ENCODE data around the gene SLC8A2.
"Not testable (repeated sequence)": the region's sequence is repeated elsewhere in the genome, so short reads cannot be mapped to it uniquely, and the experiment has no call there.

The SLC8A2 gene

DNA sequence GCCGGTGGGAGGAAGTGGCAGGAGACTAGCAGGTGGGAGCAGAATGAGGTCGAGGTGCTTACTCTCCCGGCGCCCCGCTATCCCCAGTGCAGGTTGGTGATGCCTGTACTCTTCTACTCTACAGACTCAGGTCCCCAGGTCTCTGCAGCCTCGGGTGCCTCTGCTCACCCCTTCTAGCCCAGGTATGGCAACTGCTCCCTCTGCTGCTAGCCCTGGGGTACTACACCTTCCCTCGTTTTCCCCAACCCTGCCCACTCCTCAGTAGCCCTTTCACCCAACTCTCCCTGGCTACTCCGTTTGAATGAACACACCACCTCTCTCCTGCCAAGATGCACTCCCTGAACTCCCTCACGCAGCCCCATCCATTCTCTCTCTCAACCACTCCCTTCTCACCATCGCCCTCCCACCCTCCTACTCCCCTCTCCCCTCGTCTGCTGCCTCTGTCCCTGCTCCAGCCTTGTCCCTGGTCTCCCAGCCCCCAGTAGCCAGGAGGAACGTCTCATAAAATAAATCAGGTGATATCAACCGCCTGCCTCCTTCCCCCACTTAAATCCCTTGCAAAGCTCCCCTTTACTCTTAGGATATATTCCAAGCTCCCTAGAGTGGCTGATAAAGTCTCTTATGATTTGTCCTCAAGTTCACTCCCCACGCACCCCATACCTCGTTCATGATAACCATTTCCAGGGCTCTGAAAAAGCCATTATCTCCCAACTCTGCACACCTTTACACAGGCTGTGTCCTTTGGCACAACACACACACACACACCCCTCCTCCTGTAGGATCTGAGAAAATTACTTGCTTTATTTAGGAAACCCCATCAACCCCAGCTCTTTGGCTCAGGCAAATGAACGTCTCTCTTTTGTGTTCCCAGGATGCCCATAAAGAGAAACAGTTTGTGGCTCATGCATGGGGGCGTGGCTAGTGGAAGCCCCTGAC, 44.2 kb downstream of the SLC8A2 start:
- DNase-seq, result peak; percentile 60

DNA sequence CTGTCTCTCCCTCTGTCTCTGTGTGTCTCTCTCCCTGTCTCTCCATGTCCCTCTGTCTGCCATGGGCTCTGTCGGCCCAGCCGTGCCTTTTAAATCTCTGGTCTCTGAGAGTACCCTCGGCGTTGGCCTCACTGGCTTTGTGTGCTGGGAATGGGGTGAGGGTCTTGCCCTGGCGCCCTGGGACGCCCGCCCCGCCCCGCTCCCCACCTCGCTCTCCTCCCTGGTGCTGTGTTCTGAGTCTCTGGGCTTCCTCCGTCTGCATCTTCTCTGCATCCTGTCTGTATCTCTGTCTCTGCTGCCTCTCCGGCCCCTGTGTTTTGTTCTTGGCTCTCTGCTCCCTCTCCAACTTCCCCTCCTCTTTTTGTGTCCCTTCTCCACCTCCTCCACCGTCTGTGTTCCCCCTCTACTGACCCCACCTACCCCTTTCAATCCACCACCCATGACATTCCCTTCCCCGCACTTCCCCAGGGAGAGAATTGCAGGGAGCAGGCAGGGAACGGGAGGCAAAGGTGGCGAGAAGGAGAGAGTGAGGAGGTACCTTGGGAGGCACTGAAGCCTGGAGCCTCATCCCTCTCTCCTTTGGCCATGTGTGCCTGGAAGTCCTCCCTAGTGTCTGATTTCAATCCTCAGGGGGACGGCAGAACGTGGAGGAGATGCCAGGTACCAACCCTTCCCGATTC, 48.4 kb downstream of the SLC8A2 start:
- no peak for DNase-seq

DNA sequence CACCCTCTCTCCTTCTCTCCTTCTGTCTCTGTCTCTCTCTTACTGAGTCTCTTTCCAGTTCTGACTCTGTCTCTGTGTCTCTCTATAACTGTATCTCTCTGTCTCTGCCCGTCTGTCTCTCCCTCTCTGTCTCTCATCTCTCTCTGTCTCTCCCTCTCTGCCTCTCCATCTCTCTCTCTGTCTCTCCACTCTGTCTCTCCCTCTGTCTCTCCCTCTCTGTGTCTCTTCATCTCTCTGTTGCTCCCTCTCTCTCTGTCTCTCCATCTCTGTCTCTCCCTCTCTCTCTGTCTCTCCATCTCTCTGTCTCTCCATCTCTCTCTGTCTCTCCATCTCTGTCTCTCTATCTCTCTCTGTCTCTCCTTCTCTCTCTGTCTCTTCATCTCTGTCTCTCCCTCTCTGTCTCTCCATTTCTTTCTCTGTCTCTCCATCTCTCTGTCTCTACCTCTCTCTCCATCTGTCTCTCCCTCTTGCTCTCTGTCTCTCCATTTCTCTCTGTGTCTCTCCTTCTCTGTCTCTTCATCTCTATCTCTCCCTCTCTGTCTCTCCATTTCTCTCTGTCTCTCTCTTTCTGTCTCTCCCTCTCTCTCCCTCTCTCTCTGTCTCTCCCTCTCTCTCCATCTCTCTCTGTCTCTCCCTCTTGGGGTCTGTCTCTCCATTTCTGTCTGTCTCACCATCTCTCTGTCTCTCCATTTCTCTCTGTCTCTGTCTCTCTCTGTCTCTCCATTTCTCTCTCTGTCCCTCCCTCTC, 49.1 kb downstream of the SLC8A2 start:
- DNase-seq, result no peak

DNA sequence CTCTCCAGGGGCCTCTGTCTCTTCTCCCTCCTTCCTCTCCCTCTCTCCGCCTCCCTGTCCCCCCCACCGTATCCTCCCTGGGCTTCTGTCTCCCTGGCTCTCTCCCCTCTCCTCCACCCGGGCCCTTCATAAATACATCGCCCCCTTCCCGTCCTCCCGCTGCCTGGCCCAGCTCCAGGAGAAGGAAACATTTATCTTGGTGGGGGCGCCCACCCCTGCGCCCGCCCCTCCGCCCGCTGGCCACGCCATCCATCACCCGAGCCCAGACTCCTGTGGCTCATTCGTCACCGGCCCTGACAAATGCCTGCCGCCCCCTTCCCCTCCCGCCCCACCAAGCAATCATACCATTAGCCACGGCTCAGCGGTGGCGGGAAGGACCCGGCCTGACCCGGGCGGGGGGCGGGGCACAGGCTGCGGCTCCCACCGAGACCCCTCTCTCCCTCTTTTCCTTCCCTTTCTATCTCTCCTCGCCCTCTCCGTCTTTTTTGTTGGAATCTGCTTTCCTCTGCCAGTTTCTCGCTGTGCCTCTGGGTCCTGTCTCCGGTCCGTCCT, 49.8 kb downstream of the SLC8A2 start:
- DNase-seq, result no peak

DNA sequence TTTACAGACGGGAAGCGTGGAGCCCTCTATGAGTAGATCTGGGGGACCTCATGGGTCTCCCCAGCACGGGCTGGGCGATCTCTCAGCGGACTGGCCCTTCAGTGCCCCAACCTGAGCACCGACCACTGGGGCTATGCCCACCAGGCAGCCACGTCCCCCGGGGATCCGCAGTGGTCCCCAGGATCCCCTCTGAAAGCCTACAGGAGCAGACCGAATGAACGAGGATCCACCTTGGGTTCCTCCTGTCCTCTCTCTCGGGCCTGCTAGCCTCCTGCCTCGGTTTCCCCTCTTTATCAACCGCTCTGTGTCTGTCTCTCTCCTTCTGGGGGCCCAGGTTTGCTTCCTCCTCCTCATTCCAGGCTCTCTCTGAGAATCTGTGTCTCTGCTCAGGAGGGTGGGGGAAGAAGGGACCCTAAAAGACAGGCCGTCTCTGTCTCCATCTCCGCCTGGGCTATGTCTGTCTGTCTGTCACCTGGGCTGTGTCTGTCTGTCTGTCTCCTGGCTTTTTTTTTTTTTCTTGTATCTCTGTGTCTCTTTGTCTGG, 50.4 kb downstream of the SLC8A2 start:
- no peak for DNase-seq

DNA sequence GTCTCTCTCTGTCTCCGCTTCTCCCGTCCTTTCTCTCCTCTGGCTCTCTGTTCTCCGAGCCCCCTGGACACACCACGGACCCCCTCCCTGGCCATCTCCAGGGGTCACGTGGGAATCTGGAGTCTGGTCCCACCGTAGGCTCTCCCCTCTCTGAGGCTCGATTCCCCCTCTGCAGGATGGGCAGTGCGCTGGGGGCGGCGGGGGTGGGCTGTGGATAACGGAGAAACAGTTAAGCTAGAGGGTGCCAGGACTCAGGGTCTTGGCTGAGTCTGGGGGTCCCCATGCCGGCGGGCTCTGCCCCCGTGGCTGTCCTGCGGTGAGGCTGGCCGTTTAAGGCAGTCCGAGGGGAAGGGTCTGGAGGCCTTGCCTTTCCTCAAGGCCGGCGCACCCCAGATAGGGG, 51.9 kb downstream of the SLC8A2 start:
- DNase-seq, result no peak

DNA sequence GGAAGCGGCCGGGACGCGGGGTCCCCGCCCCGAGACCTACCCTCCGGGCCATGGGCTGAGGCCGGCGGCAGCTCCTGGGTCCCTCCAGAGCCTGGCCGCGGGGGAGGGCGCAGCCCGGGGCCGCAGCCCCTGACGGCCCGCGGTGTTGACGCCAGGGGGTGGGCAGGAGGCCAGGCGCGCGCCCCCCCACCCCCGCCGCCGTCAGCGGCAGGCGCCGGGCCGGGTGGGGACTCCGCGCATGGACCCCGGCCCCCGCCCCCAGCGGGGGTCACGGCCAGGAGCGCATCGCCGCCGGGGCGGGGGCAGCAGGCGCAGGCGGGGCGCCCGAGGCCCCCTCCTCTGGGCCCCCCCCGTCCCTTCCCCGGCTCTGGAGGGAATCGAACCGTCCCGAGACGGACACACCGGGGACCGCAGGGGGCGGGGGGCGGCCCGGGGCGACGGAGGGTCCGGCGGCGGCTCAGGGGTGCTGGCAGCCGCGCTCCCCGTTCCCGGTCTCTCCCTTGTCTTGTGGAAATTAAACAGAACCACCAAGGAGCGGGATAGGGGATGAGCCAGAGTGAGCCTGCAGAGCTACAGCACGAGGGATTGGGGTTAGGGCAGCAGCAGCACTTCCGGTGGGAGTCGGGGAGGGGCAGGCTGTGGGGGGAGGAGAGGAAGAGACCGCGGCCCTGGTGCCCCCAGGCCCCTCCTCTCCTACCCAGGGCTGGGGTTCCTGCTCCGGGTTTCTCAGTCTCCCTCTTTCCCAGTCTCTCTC, 52.5 kb downstream of the SLC8A2 start, which contains the start of gene MEIS3:
TSS of gene MEIS3 (minus strand) at position 498 of the 754 bp plus-strand sequence. CDS start at position 52, 446 bp downstream.
- no peak for DNase-seq

DNA sequence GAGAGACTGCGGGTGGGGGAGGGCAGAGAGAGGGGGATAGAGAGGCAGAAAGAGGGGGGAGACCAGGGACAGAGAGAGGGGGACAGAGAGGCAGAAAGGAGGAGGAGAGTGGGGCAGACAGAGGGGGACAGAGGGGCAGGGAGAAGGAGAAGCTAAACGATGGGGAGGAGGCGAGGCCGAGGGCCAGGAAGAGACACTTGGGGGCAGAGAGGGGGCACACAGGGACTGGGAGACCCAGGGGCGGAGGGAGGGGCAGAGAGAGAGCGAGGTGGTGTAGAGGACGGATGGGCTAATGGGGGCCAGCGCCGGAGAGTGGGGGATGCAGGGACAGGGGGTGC, 53.0 kb downstream of the SLC8A2 start:
- no peak for DNase-seq

DNA sequence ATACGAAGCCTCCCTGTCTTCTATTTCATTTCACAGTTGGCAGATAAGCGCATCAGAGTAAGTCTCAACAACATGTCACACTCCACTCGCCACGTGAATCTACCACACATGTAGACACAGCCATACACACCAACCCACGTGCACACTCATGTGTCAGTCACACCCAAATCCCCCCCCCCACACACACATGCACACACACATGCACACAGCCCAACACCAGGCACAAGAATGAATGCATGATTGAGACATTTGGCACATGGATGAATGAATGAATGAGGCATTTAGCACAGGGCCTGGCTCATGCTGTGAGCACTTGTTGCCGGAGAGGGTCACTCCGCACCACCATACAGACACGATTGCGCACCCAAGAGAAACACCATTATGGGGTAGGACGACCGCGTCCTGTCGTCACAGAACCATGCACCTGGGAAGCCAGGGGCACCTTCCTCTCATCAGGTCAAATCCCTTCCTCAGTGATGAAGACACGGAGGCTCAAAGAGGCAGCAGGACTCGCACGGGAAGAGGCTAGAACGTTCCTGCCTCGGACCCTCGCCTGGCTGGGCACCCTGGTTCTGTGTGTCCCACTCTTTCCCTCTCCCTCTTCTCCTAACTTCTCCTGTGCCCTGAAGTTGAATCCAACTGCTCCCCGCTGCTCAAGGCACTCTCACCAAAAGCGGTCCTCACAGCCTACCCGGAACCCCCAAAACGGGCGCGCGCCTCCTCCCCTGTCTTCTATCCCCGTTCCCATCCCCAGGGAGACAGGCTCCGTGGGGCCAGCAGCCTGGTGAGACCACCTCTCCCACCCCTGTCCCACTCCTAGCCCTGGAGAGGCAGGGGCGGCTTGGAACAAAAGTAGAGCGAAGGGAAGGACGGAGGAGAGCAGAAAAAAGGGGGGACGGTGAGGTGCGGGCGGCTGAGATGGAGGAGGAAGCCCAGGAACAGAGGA, 53.7 kb downstream of the SLC8A2 start:
- DNase-seq, result no peak

DNA sequence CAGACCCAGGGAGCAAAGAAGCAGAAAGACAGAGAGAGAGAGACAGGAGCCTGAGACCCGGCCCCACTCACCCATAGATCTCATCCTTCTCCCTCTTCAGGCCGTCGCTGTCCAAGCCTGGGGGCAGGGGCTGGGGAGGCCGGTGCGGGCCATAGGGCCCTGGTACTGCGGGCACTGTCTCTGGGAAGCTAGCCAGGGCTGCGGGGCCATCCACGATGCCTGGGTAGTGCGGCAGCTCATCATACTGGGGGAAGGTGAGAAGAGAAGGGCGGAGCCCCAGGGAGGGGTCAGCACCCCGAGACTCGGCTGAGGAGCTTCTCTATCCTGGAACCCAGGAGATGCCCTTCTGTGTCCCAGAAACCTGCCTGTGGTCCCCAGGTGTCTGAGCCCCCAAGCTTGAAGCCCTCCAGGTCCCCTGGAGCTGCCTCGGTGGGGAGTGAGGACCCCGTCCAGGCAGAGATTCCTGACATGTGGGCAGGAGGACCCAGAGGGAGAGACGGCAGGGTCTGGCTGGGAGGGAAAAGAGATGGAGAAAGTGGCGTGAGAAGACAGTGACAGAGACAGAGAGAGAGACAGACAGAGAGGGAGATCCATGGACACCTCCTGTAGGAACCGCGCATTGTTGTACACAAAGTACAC, 54.5 kb downstream of the SLC8A2 start:
- no peak for DNase-seq

DNA sequence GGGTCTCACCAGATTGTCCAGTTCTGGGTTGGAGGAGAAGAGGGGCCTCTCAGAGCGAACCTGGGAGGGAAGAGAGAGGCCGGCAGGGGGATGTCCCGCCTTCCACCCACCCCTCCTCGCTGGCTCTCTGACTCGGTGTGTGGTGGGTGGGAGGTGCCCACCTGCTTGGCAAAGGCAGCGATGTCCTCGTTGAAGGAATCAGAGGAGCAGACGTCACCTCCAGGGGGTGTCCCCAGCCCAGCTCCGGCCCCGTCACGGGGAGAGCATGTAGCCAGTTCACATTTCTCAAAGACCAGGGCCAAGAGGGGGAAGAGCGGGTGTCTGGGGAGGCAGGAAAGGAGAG, 55.1 kb downstream of the SLC8A2 start:
- no peak for DNase-seq

DNA sequence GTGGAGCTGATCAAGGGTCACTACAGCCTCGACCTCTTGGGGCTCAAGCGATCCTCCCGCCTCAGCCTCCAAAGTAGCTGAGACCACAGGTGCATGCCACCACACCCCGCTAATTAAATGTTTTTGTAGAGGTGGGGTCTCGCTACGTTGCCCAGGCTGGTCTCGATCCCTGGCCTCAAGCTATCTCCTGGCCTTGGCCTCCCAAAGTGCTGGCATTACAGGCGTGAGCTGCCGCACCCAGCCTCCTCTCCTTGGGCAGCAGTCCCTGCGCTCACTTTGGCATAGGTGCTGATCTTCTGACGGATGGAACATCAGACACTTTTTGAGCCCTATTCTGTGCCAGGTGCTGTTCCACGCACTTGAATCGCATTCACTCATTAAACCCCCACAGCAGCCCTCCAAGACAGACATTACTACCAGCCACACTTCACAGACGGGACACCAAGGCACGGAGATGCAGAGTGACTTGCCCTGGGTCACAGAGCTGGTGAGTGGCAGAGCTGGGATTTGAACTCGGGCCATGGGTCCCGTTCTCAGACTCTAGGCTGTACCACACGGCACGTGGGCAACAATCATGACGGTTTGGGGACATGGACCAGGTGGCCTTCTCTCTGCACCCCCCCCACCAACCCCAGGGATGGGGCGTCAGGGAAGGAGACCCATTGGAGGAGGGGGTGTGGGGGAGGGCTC, 55.6 kb downstream of the SLC8A2 start:
- no peak for DNase-seq

DNA sequence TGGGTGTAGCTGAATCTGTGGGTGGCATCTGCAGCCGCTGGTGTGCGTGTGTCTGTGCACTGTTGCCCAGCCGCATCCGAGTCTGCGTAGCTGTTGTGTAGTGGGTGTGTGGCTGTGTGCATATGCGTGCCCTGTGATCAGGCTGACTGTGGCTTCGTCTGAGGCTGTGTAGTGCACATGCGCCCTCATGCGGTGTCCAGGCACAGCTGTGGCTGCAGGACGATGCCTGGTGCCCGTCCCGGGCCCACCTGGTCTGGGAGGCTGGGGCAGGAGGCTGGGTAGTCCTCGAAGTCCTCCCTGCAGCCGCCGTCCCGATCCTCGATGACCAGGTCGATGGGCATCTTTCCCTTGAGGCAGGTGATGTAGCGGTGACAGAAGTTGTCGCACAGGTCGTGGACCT, 57.2 kb downstream of the SLC8A2 start:
- no peak for DNase-seq

DNA sequence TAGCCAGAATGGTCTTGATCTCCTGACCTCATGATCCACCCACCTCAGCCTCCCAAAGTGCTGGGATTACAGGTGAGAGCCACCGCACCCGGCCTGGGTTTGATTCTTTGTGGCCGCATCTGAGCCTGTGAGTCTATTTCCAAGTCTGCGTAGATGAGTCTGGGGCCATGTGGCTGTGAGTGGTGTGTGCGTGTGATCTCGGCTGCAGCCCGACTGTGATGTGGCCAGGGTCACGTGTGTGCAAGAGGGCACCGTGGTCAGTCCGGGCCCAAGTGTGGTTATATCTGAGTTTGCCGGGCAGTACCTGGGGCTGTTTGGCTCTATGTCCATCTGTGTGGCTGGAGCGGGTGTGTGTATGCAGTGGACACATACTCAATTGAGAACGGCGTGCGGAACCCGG, 57.8 kb downstream of the SLC8A2 start:
- no peak for DNase-seq

DNA sequence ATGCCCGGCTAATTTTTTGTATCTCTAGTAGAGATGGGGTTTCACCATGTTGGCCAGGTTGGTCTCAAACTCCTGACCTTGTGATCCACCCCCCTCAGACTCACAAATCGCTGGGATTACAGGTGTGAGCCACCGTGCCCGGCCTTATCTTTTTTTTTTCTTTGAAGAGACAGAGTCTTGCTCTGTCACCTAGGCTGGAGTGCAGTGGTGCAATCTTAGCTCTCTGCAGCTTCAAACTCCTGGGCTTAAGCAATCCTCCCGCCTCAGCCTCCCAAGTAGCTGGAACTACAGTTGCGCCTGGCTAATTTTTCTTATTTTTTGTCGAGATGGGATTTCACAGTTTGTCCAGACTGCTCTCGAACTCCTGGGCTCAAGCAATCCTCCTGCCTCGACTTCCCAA, 60.0 kb downstream of the SLC8A2 start:
- not testable (repeated sequence) for DNase-seq

DNA sequence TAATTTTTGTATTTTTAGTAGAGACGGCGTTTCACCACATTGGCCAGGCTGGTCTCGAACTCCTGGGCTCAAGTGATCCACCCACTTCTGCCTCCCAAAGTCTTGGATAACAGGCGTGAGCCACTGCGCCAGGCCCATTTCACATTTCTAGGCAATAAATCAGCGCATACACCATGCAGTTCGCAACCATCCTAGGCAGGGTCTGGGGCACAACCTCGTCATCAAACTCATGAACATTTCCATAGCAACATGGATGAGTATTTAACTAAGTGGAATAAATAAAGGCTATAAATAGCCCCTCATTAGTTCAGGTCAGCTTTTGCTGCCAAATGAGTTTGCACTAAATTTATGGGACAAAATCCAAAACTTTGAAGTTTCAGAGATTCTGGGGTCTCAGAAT, 60.6 kb downstream of the SLC8A2 start:
- no peak for DNase-seq

DNA sequence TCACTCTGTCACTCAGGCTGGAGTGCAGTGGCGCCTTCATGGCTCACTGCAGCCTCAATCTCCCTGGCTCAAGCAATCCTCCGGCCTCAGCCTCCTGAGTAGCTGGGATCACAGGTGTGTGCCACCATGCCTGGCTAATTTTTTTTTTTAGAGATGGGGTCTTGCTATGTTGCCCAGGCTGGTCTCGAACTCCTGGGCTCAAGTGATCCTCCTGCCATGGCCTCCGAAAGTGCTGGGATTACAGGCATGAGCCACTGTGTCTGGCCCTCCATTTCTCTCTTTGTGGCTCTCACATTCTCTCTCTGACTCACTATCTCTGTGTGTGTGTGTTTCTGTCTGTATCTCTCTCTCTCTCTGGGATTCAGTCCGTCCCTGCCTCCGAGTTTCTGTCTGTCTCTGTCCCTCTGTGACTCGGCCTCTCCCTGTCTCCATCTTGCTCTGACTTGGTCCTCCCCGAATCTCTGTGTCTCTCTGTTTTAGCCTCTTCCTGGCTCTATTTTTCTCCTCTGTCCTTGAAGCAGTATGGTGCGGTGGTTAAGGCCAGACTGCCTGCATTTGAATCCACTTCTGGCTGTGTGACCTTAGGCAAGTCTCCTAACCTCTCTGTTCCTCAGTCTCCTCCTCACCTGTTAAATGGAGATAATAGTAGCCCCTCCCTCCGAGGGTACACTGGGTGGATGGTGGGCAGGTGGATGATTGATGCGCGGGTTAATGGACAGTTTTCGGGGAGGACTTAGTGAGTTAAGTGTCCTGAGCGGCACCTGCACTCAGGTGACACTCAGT, 63.3 kb downstream of the SLC8A2 start:
- no peak for DNase-seq

DNA sequence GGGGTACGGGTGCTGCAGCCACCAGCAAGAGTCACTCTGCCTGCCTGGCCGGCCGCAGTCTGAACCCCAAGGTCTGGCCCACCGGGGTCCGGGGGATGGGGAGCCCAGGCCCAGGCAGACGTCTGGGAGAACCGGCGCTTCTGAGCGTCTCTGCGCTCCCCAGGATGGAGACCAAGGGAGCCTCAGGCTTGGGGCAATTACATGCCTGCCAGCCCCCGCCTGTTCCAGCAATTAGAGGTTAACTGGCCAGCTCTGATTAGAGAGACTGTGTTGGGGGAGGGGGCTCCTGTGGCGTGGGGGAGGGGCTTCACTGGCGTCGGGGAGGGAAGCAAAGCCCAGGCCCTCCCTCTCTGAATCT, 64.3 kb downstream of the SLC8A2 start:
- DNase-seq, result no peak

DNA sequence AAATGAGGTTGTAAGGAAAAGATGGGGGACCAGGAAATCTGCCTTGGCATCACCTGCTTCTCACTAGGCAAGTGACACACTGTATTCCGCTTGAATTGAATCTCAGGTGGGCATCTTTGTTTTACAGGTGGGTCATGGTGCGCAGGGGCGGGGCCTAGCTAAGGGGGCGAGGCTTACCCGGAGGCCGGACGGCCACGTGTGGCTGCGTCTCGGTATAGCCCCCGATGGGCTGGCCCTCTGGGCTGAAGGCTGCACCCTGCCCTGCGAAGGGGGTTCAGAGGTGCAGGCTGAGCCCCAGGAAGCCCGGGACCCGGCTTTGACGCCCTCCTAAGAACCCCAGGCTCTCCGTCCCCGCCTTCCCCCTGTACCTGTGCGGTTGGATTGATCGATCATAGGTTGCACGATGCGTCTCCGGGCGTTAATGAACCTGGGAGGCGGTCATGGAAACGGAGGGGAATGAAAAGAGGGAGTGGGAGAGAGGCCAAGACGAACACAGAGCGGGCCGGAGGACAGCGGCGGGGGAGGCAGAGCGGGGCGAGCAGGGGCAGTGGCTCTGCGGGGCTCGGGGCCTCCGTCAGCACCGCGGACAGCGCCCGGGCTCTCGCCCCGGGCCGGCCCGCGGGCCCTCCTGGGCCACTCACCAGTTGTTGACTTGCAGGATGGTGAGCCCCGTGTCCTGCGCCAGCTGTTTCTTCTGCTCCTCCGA, 64.8 kb downstream of the SLC8A2 start:
- no peak for DNase-seq
